HL-60/S4 treated with retinoic acid at 250 ng/mL for 4 days and 3 days (cell line): ENCODE measurements around the gene PDLIM3.
"Not testable (repeated sequence)": the region's sequence is repeated elsewhere in the genome, so short reads cannot be mapped to it uniquely, and the experiment has no call there.

ENCODE experiments used
- in situ Hi-C: fragments of 300-500 bp; cut with MboI; formaldehyde crosslinking; loops from 2 replicates; pipeline ENCODE4 v1.7.0; 2022; ENCODE audit warnings: low sequenced_read_pairs

The PDLIM3 gene

DNA sequence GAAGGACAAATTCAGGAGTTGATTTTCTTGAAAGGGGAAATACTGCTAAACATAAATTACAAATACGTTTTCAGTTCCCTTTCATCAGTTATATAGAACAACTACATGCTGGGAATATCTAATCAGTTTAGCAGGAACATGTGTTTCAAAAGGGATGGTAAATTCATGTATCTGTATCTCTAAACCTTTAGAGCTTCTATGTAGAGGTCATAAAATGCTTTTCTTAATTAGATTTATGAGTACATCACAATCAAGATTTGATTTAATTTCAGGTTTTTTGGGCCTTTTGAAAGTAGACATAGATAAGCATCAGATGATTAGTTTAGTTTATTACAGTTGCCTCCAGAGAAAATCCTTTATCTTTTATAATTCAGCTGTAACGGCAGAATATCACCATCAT is 12.9 kb downstream of the PDLIM3 start:
- in situ Hi-C loops, result no loop called here

DNA sequence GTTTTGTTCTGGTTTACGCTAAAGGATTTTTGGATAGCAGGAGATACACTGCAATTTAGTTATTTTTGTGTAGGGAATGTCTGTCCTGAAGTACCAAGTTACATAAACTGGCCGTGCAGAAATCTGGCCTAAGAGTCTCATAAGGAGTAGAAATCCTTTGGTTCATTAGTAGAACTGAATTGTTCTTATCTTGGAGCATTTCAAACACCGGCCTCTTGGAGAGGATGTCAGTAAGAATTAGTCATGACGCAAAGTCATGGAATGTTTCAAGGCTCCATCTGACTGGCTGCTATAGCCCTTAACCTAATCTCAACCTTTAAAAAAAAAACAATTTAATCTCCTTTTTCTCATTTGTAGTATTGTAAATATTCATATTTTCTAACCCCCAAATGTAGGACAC is 15.2 kb downstream of the PDLIM3 start:
- in situ Hi-C loops, result no loop called here

DNA sequence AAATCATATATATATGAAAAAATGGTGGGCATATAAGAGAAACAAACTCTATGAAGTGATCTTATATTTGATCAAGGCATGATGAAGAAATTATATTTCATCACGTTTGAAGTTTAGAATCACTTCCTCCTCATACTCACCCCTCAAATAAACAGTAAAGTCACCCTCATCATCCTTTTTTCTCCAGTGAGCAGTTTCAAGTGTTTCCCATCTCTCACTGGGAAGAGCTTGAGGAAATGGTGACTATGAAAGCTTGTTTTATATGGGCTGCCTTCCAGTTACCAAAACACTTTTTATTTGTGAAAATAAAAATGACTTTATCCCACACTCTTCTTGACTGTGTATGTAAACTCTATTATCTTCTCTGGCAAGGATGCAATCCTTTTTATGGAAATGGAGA is 16.8 kb downstream of the PDLIM3 start:
- in situ Hi-C loops, result no loop called here

DNA sequence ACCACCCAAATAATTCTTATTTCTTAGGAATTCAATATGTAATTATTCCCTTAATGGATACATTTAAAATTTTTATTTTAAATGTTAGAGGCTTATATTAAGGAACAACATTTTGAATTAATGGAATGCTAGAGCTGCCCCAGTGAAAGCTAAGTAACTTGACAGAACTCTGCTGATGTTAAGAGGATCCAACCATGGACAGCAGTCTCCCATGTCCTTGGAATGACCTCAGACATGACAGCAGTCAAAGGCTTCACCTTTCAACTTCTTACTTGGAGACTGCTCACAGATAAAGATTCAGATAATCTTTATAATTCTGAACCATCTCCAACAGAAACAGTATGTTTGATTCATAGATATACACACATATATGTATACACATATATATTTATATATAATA is 17.2 kb downstream of the PDLIM3 start:
- in situ Hi-C loops, result no loop called here

DNA sequence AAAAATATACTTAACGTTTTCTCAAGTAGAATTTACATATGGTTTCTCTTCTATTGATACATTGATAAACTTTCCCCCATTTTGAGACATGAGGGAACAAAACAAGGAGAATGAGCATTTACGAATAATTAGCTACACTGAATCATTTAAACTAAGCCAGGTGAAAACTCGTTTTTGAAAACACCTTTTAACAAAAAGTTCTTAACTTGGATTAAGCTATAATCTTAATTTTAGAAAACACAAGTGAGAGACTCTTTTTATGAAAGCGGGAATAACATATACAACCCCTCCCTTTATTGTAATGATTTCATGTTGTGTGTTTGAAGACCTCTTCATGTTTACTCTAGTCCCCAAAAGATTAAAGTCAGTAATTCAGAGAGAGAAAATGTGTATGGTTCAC is 20.1 kb downstream of the PDLIM3 start:
- in situ Hi-C loops, result no loop called here

DNA sequence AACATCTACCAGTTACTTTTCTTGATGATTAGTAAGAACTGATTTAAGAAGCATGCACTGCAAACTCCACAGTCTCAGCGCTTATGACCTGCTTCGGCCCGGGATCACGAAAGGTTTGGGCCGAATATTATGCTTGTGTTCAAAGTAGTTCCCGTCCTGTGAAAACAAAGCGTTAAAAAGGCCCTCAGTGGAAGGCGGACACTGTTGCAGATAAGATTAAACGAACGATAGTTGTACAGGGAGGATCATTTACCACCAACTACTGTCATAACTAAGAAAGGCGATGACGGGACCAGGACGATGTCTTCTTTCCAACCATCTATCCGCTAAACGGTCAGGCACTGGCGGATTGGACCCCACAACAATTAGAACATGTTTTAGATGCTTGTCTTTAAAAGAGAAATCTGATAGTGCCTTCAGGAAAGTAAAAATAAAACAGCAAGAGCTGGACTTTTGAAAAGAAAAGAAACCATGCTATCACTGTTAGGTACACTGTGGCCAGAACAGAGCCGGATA is 21.1 kb downstream of the PDLIM3 start:
- in situ Hi-C loops, result no loop called here

DNA sequence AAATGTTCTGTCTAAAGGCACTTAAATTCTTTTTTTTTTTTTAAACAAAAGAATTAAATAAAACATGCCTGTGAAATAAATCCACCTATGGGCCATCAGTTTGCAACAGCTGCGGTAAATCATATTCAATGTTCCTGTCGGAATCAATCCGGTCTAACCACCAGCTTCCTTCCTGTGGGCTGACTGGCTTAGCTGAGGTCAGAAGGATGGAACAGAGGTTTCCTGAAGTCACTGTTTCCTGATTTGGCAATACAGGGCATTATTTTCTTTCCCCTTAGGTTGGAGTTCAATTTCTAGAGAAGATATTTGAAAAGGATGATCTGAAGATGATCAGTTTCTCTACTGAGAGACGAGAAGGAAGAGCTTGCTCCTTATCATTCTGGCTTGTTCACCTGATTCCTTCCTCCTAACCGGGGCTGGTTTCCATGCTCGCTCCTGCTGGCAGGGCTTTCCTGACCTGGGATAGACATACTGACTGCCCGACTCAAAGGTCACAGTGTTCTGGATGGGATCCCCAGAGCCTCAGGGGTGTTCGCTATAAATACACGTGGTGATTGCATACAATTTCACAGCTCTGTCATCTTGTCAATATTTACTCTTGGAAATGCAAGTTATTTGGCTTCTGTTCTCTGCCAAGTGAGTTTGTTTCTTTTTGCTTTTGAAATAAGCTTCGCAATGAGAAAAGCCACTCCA is 21.7 kb downstream of the PDLIM3 start:
- in situ Hi-C loops, result no loop called here

DNA sequence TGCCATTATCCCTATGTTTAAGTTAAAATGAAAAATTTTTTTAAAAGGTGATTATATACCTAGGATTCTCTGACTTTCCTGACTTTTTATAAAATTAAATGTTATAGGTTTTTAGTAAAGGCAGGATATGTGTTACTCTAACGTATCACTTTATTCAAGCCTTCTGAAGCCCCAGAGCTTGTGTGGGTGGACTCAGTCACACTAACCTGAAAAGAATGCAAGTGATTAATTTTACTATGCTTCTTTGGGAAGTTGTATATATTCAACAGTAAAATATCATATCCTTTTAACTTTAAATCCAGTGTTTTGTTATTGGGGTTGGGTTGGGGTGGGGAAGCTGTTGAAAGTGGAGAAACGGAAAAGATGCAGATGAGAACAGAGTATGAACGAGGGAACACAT is 22.8 kb downstream of the PDLIM3 start:
- in situ Hi-C loops, result no loop called here

DNA sequence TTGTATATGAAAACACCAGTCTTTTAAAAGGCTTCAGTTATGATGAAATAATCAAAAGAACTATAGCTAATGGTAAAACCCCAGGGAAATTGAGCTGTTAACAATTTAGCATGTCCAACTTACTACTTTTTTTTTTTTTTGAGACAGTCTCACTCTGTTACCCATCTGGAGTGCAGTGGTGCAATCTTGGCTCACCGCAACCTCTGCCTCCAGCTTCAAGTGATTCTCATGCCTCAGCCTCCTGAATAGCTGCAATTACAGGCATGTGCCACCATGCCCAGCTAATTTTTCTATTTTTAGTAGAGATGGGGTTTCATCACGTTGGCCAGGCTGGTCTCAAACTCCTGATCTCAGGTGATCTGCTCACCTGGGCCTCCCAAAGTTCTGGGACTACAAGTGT is 24.1 kb downstream of the PDLIM3 start:
- in situ Hi-C loops, result not testable (repeated sequence)

DNA sequence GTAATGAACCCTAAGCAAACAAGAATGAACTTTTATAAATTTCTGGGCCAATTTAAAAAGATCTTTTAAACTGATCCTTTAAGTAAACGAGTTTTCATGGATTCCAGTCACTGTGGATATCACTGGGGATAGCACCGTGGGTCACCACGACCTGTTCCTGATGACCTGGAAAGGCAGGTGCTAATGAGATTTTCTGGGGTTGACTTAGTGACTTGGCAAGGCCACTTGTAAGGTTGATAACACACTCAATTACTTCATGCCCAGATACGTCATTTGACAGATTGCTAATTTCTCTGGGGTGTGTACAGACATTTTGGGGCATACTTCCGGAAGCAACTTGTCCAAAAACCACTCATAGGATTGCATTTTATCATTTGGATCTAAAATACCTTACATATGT is 24.5 kb downstream of the PDLIM3 start:
- in situ Hi-C loops, result no loop called here

DNA sequence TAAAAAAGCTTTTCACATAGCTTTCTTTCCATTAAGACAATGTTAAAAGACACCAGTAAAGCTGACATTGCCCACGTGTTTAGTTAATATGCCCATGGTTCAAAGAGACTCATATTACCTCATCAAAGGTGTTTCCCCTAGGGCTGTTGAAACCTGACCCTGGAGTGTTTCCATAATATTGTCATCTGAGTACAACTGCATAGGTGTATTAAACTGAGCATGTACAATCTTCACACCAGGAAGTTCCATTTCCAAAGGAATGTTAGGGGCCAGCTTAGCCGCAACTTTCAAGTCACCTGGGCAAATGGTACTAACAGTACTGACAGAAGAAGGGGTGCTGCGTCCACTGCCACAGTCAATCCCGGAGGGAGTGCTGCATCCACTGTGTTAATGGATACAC is 27.1 kb downstream of the PDLIM3 start:
- in situ Hi-C loops, result no loop called here

DNA sequence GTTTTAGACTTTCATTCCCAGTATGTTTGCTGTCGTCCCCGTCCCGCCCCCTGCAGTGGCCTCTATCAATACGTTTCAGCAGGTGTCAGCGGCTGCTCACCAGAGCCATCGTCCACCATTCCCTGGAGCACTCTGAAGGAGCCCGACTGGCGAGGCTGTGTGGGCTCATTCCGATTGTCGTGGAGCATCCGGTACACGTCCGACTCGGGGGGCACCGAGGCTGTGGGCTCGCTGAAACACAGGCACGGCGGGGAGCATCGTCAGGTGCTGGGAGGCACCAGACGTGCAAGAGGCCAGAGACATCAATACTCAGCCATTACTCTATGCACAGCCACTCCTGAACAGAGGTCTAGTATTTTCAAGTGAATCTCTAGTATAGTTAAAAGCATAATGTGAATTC is 28.9 kb downstream of the PDLIM3 start:
- in situ Hi-C loops, result no loop called here

DNA sequence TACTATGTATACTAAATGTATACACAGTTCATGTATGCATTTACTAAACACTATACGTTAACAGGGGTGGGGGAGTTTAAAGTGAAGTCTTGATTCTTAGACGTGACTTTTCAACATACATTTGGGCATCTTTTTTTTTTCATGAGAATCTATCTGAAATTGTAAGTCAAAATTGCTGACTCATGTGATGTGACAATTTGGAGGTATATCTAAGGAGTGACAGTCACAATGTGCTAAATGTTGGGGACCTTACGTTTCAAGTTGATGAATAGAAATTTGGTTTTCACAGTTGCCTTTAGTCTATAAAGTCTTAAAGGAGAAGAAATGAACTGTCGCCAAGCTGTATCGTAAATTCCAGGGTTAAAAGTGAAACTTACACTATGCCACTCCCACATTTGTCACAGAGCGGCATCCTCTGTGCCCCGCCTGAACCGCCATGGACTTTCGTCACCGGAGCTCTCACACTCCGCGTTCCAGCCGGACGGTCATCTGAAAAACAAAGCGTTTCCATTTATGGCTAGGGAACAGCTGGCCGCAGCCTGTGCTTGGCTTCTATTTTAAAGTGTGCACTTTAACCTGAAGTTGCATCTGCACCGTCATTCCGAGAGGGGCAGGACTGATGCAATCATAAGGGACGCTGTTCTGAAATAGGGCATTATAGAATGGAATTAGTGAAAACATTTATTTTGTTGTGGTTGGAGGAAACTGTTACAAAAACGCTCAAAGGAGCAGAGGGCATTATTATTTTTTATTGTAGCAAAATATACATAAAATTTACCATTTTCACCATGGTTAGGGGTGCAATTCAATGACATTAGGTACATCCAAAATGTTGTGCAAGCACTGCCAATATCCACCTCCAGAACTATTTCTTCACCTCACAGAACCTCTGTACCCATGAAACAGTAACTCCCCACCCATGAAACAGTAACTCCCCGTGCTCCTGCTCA is 30.9 kb downstream of the PDLIM3 start:
- in situ Hi-C loops, result no loop called here

DNA sequence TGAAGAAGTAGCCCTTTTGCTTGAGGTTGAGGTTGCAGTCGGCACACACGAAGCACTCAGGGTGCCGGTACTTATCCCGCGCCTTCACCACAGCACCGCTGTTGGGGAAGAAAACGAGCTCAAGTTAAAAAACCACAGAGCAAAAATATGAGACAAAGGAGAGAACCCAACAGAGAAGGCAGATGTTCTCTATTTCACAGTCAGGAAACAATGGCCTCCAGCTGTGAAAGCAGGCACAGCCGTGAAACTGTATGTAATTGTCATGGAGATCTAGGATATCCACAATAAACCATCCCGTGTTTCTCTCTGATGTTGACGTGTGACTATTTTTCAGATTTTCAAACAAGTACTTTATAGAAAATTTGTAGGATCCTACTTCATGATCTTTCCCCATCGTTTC is 32.9 kb downstream of the PDLIM3 start:
- in situ Hi-C loops, result no loop called here

DNA sequence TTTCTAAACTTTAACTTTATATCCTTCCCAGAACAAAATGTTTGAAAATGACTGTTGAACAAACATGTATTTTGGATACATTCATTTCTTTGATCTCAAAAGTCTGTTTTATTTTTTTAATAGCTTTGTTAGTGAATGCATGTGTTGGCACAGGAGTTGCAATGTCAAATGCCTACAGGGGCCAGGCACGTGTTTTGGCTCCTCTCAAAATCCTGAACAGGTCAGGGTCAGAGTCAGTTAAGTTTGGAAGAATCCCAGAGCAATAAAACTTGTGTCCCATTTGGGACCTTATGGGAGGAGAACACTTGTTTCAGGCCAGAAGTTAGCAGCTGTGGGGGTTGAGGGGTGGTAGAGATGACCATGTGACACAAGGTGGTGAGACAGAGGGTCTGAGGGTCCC is 34.7 kb downstream of the PDLIM3 start:
- in situ Hi-C loops, result no loop called here

DNA sequence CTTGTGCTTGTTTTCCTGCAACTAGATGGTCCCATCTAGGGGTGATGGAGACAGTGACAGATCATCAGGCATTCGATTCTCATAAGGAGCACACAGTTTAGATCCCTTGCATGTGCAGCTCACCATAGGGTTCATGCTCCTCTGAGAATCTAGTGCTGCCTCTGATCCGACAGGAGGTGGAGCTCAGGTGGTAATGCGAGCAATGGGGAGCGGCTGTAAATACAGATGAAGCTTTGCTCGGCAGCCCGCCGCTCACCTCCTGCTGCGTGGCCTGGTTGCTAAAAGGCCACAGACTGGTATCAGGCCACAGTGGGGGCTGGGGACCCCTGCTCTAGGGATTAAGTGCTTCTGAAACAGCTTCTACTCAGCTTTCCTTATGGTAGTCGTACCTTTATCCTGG is 35.3 kb downstream of the PDLIM3 start:
- in situ Hi-C loops, result no loop called here

DNA sequence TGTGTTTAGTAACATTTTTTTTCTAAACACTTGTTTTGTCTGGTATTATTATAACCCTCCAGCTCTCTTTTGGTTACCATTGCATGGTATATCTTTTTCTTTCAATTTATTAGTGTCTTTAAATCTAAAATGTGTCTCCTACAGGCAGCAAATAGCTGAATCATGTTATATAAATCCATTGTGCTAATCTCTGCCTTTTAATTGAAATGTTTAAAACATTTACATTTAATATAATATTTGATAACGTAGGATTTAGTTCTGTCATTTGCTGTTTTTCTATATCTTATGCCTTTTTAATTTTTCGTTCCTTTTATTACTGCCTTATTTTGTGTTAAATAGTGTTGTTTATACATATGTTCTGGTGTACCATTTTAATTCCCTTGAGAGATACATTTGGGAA is 46.7 kb downstream of the PDLIM3 start:
- in situ Hi-C loops, result no loop called here

DNA sequence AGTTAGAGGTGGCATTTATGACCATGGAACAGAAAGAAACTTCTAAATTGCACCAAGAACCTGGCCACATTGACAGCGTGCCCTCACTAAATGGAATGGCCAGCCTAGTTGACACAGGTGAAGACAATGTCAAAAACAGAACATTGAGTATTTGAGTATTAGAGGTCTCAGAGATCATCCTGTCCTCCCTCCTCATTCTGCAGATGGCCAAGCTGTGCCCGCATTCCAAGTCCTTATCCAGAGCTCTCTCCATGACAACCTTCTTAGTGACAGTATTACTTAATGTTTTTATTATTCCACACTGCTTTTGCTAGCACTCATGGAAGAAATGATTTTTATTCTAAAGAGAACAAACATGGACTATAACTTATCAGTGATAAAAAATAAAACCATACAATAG is 53.9 kb downstream of the PDLIM3 start:
- in situ Hi-C loops, result no loop called here

DNA sequence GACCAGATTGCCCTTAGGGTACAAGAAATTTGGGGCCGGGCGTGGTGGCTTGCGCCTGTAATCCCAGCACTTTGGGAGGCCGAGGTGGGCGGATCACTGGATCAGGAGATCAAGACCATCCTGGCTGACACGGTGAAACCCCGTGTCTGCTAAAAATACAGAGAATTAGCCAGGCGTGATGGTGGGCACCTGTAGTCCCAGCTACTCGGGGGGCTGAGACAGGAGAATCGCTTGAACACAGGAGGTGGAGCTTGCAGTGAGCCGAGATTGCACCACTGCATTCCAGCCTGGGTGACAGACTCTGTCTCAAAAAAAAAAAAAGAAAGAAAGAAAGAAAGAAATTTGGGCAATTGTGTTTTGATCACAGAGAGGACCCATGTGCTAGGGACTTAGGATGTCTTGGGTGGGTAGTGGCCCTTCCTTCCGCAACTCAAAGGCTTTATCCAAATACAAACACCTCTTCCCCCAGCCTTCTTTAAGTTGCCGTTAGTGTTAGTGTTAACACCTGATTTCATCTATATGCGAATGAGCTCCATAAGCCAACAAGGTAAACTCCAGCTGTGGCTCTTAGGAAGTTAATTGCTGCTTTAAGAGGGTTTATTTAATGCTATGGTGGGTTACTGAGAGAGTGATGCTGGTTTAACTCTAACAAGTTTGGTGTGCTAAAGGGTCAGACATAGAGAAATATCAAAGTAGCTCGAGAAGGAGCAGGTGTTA is 55.1 kb downstream of the PDLIM3 start:
- in situ Hi-C loops, result no loop called here

DNA sequence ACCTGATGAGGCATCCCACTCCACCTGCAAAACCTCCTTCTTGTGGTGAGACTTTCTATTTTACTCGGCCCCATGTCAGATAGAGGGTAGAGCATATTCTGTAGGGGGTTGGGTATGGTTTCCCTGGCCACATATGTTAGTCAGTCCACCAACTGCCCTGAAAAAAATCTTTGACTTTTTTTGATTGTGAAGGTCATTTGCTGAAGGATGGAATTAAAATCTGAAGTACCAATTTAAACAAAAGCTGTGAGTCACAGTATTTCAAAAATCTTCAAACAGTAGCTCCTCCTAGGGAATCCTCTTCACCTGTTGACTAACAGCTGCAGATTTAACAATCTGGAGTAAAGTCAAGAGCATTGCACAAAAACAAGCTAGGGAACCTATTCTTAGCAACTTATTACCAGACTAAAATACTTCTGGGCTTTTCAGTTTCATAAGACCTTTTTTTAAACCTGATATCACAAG is 55.8 kb downstream of the PDLIM3 start:
- in situ Hi-C loops, result no loop called here

DNA sequence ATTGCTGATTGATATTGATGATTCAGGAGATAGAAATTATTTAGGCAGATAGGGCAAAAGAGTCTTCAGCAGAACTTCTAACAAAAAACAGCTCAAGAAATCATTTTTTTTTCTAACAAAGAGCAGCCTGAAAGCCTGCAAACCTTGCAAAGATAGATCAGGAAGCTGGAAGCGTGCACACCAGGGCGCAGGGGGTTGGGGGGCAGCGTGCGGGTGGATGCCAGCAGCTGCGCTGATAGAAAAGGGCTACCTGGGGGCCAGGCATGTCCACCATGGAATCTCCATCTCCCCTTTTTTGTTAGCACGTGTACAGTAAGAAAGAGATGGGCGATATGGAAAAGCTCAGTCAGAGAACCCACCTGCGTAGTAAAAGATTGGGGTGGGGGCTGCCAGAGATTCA is 62.1 kb downstream of the PDLIM3 start:
- in situ Hi-C loops, result no loop called here
